ENCODE measurements around the gene LYPD6B.

LYPD6B gene

DNA sequence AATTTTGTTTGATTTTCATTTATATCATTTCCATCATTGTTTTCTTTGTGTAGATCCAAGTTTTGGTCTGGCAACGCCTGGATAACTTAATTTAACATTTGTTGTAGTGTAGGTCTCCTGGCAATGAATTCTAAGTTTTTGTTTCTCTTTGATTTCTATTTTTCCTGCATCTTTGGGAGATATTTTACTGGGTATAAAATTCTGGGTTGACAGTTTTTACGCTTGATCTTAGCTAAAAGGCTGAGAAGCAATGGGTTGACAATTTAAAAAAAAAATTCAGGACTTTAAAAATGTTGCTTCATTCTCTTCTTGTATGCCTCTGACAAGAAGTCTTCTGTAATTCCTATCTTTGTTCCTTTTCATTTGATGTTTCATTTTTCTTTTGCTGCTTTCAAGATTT lies 8.6 kb downstream of the LYPD6B start:
- no peak for DNase-seq (ENCODE audit: low read depth in 1 of 2, low spot score in 1 of 2)
- no peak for TF ChIP-seq GABPA (IDR thresholded peaks at IDR 0.05; ENCODE audit: low read depth)
- TF ChIP-seq SPI1 (IDR thresholded peaks at IDR 0.05; ENCODE audit: borderline replicate concordance, low read depth), result no peak
- TF ChIP-seq, protein P1, sequence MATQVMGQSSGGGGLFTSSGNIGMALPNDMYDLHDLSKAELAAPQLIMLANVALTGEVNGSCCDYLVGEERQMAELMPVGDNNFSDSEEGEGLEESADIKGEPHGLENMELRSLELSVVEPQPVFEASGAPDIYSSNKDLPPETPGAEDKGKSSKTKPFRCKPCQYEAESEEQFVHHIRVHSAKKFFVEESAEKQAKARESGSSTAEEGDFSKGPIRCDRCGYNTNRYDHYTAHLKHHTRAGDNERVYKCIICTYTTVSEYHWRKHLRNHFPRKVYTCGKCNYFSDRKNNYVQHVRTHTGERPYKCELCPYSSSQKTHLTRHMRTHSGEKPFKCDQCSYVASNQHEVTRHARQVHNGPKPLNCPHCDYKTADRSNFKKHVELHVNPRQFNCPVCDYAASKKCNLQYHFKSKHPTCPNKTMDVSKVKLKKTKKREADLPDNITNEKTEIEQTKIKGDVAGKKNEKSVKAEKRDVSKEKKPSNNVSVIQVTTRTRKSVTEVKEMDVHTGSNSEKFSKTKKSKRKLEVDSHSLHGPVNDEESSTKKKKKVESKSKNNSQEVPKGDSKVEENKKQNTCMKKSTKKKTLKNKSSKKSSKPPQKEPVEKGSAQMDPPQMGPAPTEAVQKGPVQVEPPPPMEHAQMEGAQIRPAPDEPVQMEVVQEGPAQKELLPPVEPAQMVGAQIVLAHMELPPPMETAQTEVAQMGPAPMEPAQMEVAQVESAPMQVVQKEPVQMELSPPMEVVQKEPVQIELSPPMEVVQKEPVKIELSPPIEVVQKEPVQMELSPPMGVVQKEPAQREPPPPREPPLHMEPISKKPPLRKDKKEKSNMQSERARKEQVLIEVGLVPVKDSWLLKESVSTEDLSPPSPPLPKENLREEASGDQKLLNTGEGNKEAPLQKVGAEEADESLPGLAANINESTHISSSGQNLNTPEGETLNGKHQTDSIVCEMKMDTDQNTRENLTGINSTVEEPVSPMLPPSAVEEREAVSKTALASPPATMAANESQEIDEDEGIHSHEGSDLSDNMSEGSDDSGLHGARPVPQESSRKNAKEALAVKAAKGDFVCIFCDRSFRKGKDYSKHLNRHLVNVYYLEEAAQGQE (IDR thresholded peaks at IDR 0.05; ENCODE audit: insufficient replicate concordance, low read depth), result no peak
- TF ChIP-seq POLR2AphosphoS5 (IDR thresholded peaks at IDR 0.05; ENCODE audit: low read depth), result no peak
- TF ChIP-seq, protein P2, sequence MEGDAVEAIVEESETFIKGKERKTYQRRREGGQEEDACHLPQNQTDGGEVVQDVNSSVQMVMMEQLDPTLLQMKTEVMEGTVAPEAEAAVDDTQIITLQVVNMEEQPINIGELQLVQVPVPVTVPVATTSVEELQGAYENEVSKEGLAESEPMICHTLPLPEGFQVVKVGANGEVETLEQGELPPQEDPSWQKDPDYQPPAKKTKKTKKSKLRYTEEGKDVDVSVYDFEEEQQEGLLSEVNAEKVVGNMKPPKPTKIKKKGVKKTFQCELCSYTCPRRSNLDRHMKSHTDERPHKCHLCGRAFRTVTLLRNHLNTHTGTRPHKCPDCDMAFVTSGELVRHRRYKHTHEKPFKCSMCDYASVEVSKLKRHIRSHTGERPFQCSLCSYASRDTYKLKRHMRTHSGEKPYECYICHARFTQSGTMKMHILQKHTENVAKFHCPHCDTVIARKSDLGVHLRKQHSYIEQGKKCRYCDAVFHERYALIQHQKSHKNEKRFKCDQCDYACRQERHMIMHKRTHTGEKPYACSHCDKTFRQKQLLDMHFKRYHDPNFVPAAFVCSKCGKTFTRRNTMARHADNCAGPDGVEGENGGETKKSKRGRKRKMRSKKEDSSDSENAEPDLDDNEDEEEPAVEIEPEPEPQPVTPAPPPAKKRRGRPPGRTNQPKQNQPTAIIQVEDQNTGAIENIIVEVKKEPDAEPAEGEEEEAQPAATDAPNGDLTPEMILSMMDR (IDR thresholded peaks at IDR 0.05; ENCODE audit: insufficient read depth, low read length), result no peak
- Histone ChIP-seq H3K27me3 (ENCODE audit: insufficient read depth, poor library complexity, severe bottlenecking) (peaks cover 4% of the 10 kb centered on the region), H3K27ac (replicated peaks) (no peak overlapping the region), H3K4me3 (replicated peaks; ENCODE audit: insufficient read depth, low read length) (no peak overlapping the region)

DNA sequence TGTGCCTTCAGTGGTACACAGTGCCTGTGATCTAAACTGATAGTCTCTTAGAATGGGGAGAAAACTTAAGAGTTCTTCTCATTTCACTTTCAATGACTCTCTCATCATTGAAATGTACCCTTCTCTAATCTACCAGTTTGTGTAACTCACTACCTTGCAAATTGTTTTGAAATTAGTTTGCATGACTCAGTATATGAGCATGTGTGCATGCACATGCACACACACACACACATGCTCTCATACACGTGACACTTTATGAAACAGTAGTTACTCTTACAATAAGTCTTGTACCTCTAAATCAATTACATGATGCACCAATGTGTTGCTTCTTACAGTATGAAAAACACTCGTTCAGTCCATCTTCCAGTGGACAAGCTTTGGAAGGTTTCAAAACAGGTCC lies 10.6 kb downstream of the LYPD6B start:
- H3K27ac ChIP-seq (replicated peaks), result no peak overlapping the region
- TF ChIP-seq POLR2AphosphoS5 (IDR thresholded peaks at IDR 0.05; ENCODE audit: low read depth) (no peak), SPI1 (IDR thresholded peaks at IDR 0.05; ENCODE audit: borderline replicate concordance, low read depth) (no peak), GABPA (IDR thresholded peaks at IDR 0.05; ENCODE audit: low read depth) (no peak)
- TF ChIP-seq, protein P2 (IDR thresholded peaks at IDR 0.05; ENCODE audit: insufficient read depth, low read length), result no peak
- TF ChIP-seq, protein P1 (IDR thresholded peaks at IDR 0.05; ENCODE audit: insufficient replicate concordance, low read depth), result no peak
- DNase-seq (ENCODE audit: low read depth in 1 of 2, low spot score in 1 of 2), result no peak
- H3K4me3 ChIP-seq (replicated peaks; ENCODE audit: insufficient read depth, low read length), result no peak overlapping the region
- H3K27me3 ChIP-seq (ENCODE audit: insufficient read depth, poor library complexity, severe bottlenecking), result no peaks in the 10 kb centered on the region

DNA sequence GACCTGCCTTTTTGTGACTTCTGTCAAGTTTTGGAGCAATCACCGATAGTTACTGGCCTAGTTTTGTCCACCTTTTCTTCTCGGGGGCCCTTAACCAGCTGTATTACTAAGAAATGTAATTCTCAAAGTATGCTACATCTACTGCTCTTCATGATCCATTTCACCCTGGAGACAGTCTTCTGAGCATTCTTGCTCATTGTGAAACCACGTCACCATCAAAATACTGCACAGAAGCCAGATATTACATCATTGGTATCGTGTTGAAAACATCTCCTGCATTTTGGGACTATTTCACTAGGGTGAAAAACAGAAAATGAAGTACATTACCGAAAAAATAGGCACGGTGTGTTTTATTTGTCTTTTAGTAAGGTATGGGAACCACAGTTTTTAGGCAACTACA lies 11.7 kb downstream of the LYPD6B start:
- DNase-seq (ENCODE audit: low read depth in 1 of 2, low spot score in 1 of 2), result peak in 1 of 2 experiments; percentile 5
- no peak overlapping the region for H3K4me3 ChIP-seq (replicated peaks; ENCODE audit: insufficient read depth, low read length)
- TF ChIP-seq, protein P1 (IDR thresholded peaks at IDR 0.05; ENCODE audit: insufficient replicate concordance, low read depth), result no peak
- TF ChIP-seq SPI1 (IDR thresholded peaks at IDR 0.05; ENCODE audit: borderline replicate concordance, low read depth), result no peak
- H3K27me3 ChIP-seq (ENCODE audit: insufficient read depth, poor library complexity, severe bottlenecking), result no peaks in the 10 kb centered on the region
- no peak overlapping the region for H3K27ac ChIP-seq (replicated peaks)

GRCh38 chr2:149055751-149056150 lies 17.3 kb downstream of the LYPD6B start:
- H3K27me3 ChIP-seq (ENCODE audit: insufficient read depth, poor library complexity, severe bottlenecking), result peaks cover 2% of the 10 kb centered on the region
- H3K4me3 ChIP-seq (replicated peaks; ENCODE audit: insufficient read depth, low read length), result no peak overlapping the region
- TF ChIP-seq GABPA (IDR thresholded peaks at IDR 0.05; ENCODE audit: low read depth) (no peak), SPI1 (IDR thresholded peaks at IDR 0.05; ENCODE audit: borderline replicate concordance, low read depth) (no peak), POLR2AphosphoS5 (IDR thresholded peaks at IDR 0.05; ENCODE audit: low read depth) (no peak)
- TF ChIP-seq, protein P1 (IDR thresholded peaks at IDR 0.05; ENCODE audit: insufficient replicate concordance, low read depth), result no peak
- TF ChIP-seq, protein P2 (IDR thresholded peaks at IDR 0.05; ENCODE audit: insufficient read depth, low read length), result no peak
- H3K27ac ChIP-seq (replicated peaks), result no peak overlapping the region
- no peak for DNase-seq (ENCODE audit: low read depth in 1 of 2, low spot score in 1 of 2)

Data from HL-60 (cell line).